SK-N-SH (cell line): ENCODE measurements around the gene MMP3.

Source experiments
- CTCF ChIP-seq: fragments of 200-600 bp; sonication (generic); IDR thresholded peaks from 2 replicates; pipeline ENCODE4 v1.6.1; 2017; ENCODE audit warnings: antibody characterized with exemption, mild to moderate bottlenecking, moderate library complexity
- EP300 ChIP-seq, 2 experiments: IDR thresholded peaks; 2 replicates each; pipeline versions ENCODE4 v1.4.0 to v1.6.1; 2012; ENCODE audit warnings: borderline replicate concordance in 1 of 2, low read depth in 1 of 2, low read length in 1 of 2
- EZH2phosphoT487 ChIP-seq: fragments of 200-600 bp; sonication (generic); IDR thresholded peaks from 2 replicates; pipeline ENCODE4 v1.6.1; 2017; ENCODE audit warnings: low read depth, mixed run types, mild to moderate bottlenecking, antibody characterized with exemption, moderate library complexity, borderline replicate concordance
- GABPA ChIP-seq: IDR thresholded peaks from 2 replicates; pipeline ENCODE4 v1.4.0; 2012; ENCODE audit warnings: low read depth, mild to moderate bottlenecking
- MAX ChIP-seq: IDR thresholded peaks from 2 replicates; pipeline ENCODE4 v1.4.0; 2012; ENCODE audit warnings: low read depth
- NRF1 ChIP-seq: IDR thresholded peaks from 2 replicates; pipeline ENCODE4 v1.6.1; 2012; ENCODE audit warnings: low read depth, mild to moderate bottlenecking, low read length
- POLR2AphosphoS5 ChIP-seq: IDR thresholded peaks from 2 replicates; pipeline ENCODE4 v1.6.1; 2012; ENCODE audit warnings: low read depth, low read length
- SIN3A ChIP-seq: IDR thresholded peaks from 2 replicates; pipeline ENCODE4 v1.6.1; 2012; ENCODE audit warnings: low read depth, mild to moderate bottlenecking, low read length, moderate library complexity, borderline replicate concordance
- TCF12 ChIP-seq: IDR thresholded peaks from 2 replicates; pipeline ENCODE4 v1.4.0; 2012
- YY1 ChIP-seq: IDR thresholded peaks from 2 replicates; pipeline ENCODE4 v1.4.0; 2012; ENCODE audit warnings: low read depth, mild to moderate bottlenecking

- no peak for TF ChIP-seq CTCF
- TF ChIP-seq POLR2AphosphoS5 = no peak
- TF ChIP-seq TCF12 = no peak
- TF ChIP-seq GABPA = no peak
- no peak for TF ChIP-seq EZH2phosphoT487
- TF ChIP-seq MAX = no peak
- no peak for TF ChIP-seq EP300 (IDR thresholded peaks at IDR 0.05; ENCODE audit: borderline replicate concordance in 1 of 2, low read depth in 1 of 2, low read length in 1 of 2)
- no peak for TF ChIP-seq NRF1
- no peak for TF ChIP-seq YY1
- TF ChIP-seq SIN3A = no peak
Observed at GRCh38 chr11:102837156-102837555, 6.3 kb downstream of the MMP3 start.
